ENCODE results near the gene STIL. TPM values are rescaled to one million over a fixed set of nuclear protein-coding genes. Genes with fewer than 3 reads are reported as not detected.
A peak's percentile ranks its signal among the peaks of the same experiment; 100 is the strongest.
"Not testable (repeated sequence)": the region's sequence is repeated elsewhere in the genome, so short reads cannot be mapped to it uniquely, and the experiment has no call there.

Gene STIL
- polyA plus RNA-seq, 3 donors from 2014 or later = 0.54 to 1.8 (median 1.1) TPM

GRCh38 chr1:47332779-47333577 is 19.0 kb upstream of the STIL start:
- Mint-ChIP-seq H3K36me3 (no peaks in the 10 kb centered on the region), H3K9me3 (no peaks in the 10 kb centered on the region), H3K4me1 (peaks cover 14 to 21% of the 10 kb centered on the region in 2 donors), H3K27ac (no peak overlapping the region), H3K4me3 (no peak overlapping the region), H3K27me3 (ENCODE audit: low read depth in 3 of 3) (peaks cover 2 to 9% (median 7%) of the 10 kb centered on the region in 3 donors)
- DNase-seq = no peak

DNA sequence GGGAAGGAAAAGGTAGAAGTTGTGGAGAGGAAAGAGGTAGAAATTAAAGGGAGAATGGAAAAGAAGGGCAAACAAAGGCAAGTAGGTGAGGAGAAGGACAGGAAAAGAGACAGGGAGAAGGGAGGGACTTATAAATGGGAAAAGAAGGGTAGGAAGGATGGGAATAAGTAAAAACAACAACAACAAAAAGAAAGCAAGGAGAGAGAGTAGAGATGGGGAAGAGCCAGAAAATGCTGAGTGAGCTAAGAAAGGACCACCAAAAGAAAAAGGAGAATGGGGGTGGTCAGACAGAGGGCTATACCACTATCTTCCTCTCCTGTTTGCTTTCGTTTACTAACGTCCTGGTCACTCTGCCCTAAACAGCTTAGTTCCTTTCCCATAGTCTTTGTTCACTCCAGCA is 17.9 kb upstream of the STIL start:
- Mint-ChIP-seq H3K9me3 (no peaks in the 10 kb centered on the region), H3K27me3 (ENCODE audit: low read depth in 3 of 3) (peaks cover 2 to 9% (median 7%) of the 10 kb centered on the region in 3 donors), H3K4me1 (peaks cover 14 to 19% of the 10 kb centered on the region in 2 donors), H3K27ac (peak overlapping the region in 3 of 6 donors; percentile 37 to 83 (median 41)), H3K36me3 (no peaks in the 10 kb centered on the region), H3K4me3 (no peak overlapping the region)
- DNase-seq = no peak

DNA sequence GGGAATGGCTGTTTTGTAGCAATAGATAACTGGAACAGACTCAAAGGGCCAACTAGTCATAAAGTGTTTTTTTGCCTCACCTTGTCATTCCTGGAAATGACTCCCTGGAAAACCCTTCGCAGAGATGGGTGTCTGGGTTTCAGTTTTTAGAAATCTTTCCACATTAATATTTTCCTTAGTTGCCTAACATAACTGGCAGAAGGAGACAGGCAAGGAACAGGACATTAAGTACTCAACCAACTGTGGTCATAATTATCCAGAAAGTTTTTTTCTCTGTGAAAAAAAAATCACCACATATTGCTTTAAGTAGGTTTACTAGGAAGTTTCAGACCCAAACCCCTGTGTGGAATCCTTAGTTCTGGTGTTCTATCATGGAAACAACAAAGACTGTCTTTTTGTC is 16.3 kb upstream of the STIL start:
- H3K9me3 Mint-ChIP-seq = no peaks in the 10 kb centered on the region
- no peak overlapping the region for H3K27ac Mint-ChIP-seq
- peaks cover 2 to 8% (median 7%) of the 10 kb centered on the region in 3 donors for H3K27me3 Mint-ChIP-seq (ENCODE audit: low read depth in 3 of 3)
- no peak for DNase-seq
- H3K4me1 Mint-ChIP-seq = peaks cover 9 to 10% of the 10 kb centered on the region in 2 donors
- H3K36me3 Mint-ChIP-seq = no peaks in the 10 kb centered on the region
- H3K4me3 Mint-ChIP-seq = no peak overlapping the region

- Mint-ChIP-seq H3K36me3 (no peaks in the 10 kb centered on the region), H3K27ac (no peak overlapping the region), H3K4me1 (no peaks in the 10 kb centered on the region), H3K27me3 (ENCODE audit: low read depth in 3 of 3) (peaks cover 0 to 2% (median 2%) of the 10 kb centered on the region in 3 donors), H3K4me3 (no peak overlapping the region), H3K9me3 (no peaks in the 10 kb centered on the region)
- DNase-seq = no peak
Measured at GRCh38 chr1:47328992-47329391, 15.0 kb upstream of the STIL start.

- H3K27ac Mint-ChIP-seq = no peak overlapping the region
Measured at GRCh38 chr1:47326271-47326670, 12.3 kb upstream of the STIL start.

DNA sequence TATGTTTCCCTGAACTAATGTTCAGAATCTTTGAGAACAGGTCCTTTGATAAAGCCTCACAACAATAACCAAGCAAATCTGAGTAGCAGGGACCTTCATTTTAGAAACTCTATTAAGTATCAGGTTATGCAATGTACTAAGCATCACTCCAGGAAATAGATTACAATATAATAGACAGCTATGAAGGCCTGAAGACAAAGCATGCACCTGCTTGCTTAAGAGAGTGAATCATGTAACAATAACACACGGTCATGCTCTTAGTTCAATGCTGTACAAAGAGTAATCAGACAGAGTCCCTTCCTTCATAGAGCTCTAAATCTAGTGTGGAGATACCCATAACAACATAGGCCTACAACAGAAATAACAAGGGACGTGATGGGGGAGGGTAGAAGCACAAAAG is 11.6 kb upstream of the STIL start:
- Mint-ChIP-seq H3K27me3 (ENCODE audit: low read depth in 3 of 3) (no peaks in the 10 kb centered on the region), H3K9me3 (no peaks in the 10 kb centered on the region), H3K27ac (no peak overlapping the region), H3K4me3 (no peak overlapping the region), H3K4me1 (no peaks in the 10 kb centered on the region), H3K36me3 (no peaks in the 10 kb centered on the region)
- DNase-seq = no peak

More at GRCh38 chr1:47326271-47326670, 12.3 kb upstream of the STIL start:
- H3K4me1 Mint-ChIP-seq = no peaks in the 10 kb centered on the region
- peaks cover 0 to 2% (median 0%) of the 10 kb centered on the region in 3 donors for H3K27me3 Mint-ChIP-seq (ENCODE audit: low read depth in 3 of 3)
- H3K4me3 Mint-ChIP-seq = no peak overlapping the region
- no peak for DNase-seq
- no peaks in the 10 kb centered on the region for H3K9me3 Mint-ChIP-seq
- no peaks in the 10 kb centered on the region for H3K36me3 Mint-ChIP-seq

DNA sequence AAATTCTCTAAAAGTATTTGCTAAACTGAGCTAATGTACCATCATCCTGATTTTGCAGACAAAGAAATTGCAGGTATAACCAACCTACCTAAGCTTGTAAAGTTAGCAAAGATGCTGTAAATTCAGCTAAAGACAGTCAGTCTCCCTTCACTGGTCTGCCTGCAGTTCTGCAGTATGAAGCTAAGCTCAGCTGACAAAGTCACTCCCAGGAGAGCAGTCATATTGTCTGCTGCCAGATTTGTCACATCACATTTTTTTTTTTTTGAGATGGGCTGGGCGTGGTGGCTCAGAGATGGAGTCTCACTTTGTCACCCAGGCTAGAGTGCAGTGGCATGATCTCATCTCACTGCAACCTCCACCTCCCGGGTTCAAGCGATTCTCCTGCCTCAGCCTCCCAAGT is 10.7 kb upstream of the STIL start:
- no peaks in the 10 kb centered on the region for H3K4me1 Mint-ChIP-seq
- no peak overlapping the region for H3K4me3 Mint-ChIP-seq
- DNase-seq = no peak
- no peaks in the 10 kb centered on the region for H3K27me3 Mint-ChIP-seq (ENCODE audit: low read depth in 3 of 3)
- H3K36me3 Mint-ChIP-seq = no peaks in the 10 kb centered on the region
- H3K9me3 Mint-ChIP-seq = no peaks in the 10 kb centered on the region
- H3K27ac Mint-ChIP-seq = no peak overlapping the region

GRCh38 chr1:47323599-47324031 is 9.7 kb upstream of the STIL start:
- no peaks in the 10 kb centered on the region for H3K4me1 Mint-ChIP-seq
- no peaks in the 10 kb centered on the region for H3K27me3 Mint-ChIP-seq (ENCODE audit: low read depth in 3 of 3)
- H3K27ac Mint-ChIP-seq = no peak overlapping the region
- H3K4me3 Mint-ChIP-seq = no peak overlapping the region
- no peaks in the 10 kb centered on the region for H3K36me3 Mint-ChIP-seq
- no peak for DNase-seq
- no peaks in the 10 kb centered on the region for H3K9me3 Mint-ChIP-seq

DNA sequence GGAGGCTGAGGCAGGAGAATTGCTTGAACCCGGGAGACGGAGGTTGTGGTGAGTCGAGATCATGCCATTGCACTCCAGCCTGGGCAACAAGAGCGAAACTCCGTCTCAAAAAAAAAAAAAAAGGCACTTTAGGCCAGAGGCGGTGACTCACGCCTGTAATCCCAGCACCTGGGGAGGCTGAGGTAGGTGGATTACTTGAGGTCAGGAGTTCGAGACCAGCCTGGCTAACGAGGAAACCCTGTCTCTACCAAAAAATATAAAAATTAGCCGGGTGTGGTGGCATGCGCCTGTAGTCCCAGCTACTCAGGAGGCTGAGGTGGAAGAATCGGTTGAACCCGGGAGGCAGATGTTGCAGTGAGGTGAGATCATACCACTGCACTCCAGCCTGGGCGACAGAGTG is 6.0 kb upstream of the STIL start:
- not testable (repeated sequence) for H3K36me3 Mint-ChIP-seq; H3K27ac Mint-ChIP-seq; DNase-seq; H3K4me3 Mint-ChIP-seq; H3K27me3 Mint-ChIP-seq (ENCODE audit: low read depth in 3 of 3); H3K9me3 Mint-ChIP-seq; H3K4me1 Mint-ChIP-seq

- H3K27ac Mint-ChIP-seq = no peak overlapping the region
- DNase-seq = no peak
- no peak overlapping the region for H3K4me3 Mint-ChIP-seq
- H3K36me3 Mint-ChIP-seq = no peaks in the 10 kb centered on the region
- peaks cover 4 to 8% (median 6%) of the 10 kb centered on the region in 3 donors for H3K27me3 Mint-ChIP-seq (ENCODE audit: low read depth in 3 of 3)
- H3K4me1 Mint-ChIP-seq = peaks cover 15 to 18% of the 10 kb centered on the region in 2 donors
- no peaks in the 10 kb centered on the region for H3K9me3 Mint-ChIP-seq
Measured at GRCh38 chr1:47317841-47318240, 3.9 kb upstream of the STIL start.

- DNase-seq = no peak
- Mint-ChIP-seq H3K9me3 (no peaks in the 10 kb centered on the region), H3K27me3 (ENCODE audit: low read depth in 3 of 3) (peaks cover 3 to 10% (median 4%) of the 10 kb centered on the region in 3 donors), H3K36me3 (no peaks in the 10 kb centered on the region), H3K4me3 (no peak overlapping the region), H3K4me1 (peaks cover 13 to 20% of the 10 kb centered on the region in 2 donors), H3K27ac (no peak overlapping the region)
Measured at GRCh38 chr1:47309427-47309826, 4.5 kb downstream of the STIL start.

- H3K36me3 Mint-ChIP-seq = peaks cover 0 to 13% (median 4%) of the 10 kb centered on the region in 3 donors
- DNase-seq = no peak
- H3K27ac Mint-ChIP-seq = no peak overlapping the region
Measured at GRCh38 chr1:47302472-47302871, 11.5 kb downstream of the STIL start.

GRCh38 chr1:47298025-47298699 is 15.8 kb downstream of the STIL start:
- peaks cover 9 to 11% of the 10 kb centered on the region in 2 donors for H3K4me1 Mint-ChIP-seq
- no peak for DNase-seq
- H3K27me3 Mint-ChIP-seq (ENCODE audit: low read depth in 3 of 3) = no peaks in the 10 kb centered on the region
- peak overlapping the region in 3 of 6 donors; percentile 23 to 49 (median 42) for H3K27ac Mint-ChIP-seq
- peak overlapping the region in 1 of 5 donors; percentile 10 for H3K4me3 Mint-ChIP-seq
- peaks cover 0 to 13% (median 4%) of the 10 kb centered on the region in 3 donors for H3K36me3 Mint-ChIP-seq
- no peaks in the 10 kb centered on the region for H3K9me3 Mint-ChIP-seq

More at GRCh38 chr1:47302472-47302871, 11.5 kb downstream of the STIL start:
- Mint-ChIP-seq H3K27me3 (ENCODE audit: low read depth in 3 of 3) (no peaks in the 10 kb centered on the region), H3K9me3 (no peaks in the 10 kb centered on the region), H3K4me1 (peaks cover 9 to 11% of the 10 kb centered on the region in 2 donors), H3K4me3 (no peak overlapping the region)

DNA sequence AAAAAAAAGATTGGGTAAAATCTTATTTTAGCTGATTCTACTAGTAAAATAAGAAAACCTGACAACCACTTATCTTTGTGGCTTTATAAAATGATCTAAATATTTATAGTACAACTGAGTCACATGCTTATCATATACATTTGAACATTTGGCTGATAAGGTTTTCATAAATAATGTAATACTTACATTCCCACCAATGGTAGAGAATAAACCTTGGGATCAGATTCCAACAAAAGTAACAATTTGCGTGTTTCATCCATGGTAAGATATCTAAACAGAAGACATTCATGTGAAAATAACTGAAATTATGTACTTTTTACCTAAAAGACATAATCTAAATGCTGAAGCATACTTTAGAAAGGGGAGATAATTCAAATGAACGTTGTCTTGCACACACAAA is 18.4 kb downstream of the STIL start:
- H3K36me3 Mint-ChIP-seq = peaks cover 0 to under 1% (median 0%) of the 10 kb centered on the region in 3 donors
- H3K4me1 Mint-ChIP-seq = peaks cover 9 to 11% of the 10 kb centered on the region in 2 donors
- no peak overlapping the region for H3K27ac Mint-ChIP-seq
- H3K27me3 Mint-ChIP-seq (ENCODE audit: low read depth in 3 of 3) = no peaks in the 10 kb centered on the region
- no peak overlapping the region for H3K4me3 Mint-ChIP-seq
- DNase-seq = no peak
- no peaks in the 10 kb centered on the region for H3K9me3 Mint-ChIP-seq

Data from immature natural killer cell (primary cell).